GM23338 (cell line): ENCODE results near the gene CFAP100. TPM values are rescaled to one million over a fixed set of nuclear protein-coding genes. Genes with fewer than 3 reads are reported as not detected.

ENCODE experiments used
- ATAC-seq: fragments of 200-7000 bp; cut with Tn5 transposase; 3 replicates; pipeline ENCODE4 v1.9.1; 2020
- DNase-seq: peaks from one replicate; pipeline ENCODE4 v3.0.0-alpha.2; 2015; ENCODE audit warnings: low spot score
- H2AFZ ChIP-seq: fragments of 200-600 bp; sonication (generic); 2 replicates; pipeline ENCODE4 v1.8.0; 2016; ENCODE audit warnings: antibody characterized with exemption, mild to moderate bottlenecking, moderate library complexity
- H3F3A ChIP-seq: fragments of 200-600 bp; sonication (generic); replicated peaks from 2 replicates; pipeline ENCODE4 v1.8.0; 2017; ENCODE audit warnings: antibody characterized with exemption, mixed run types, low read depth
- H3K27ac ChIP-seq: fragments of 200-600 bp; sonication (generic); 2 replicates; pipeline ENCODE4 v1.6.1; 2016; ENCODE audit warnings: low read depth
- H3K27me3 ChIP-seq: fragments of 200-600 bp; sonication (generic); 2 replicates; pipeline ENCODE4 v1.8.0; 2016; ENCODE audit warnings: mild to moderate bottlenecking, mixed run types, moderate library complexity; ENCODE audit not compliant: insufficient read depth
- H3K36me3 ChIP-seq: fragments of 200-600 bp; sonication (generic); 2 replicates; pipeline ENCODE4 v1.8.0; 2016; ENCODE audit warnings: mild to moderate bottlenecking; ENCODE audit not compliant: insufficient read depth
- H3K4me1 ChIP-seq: fragments of 200-600 bp; sonication (generic); 2 replicates; pipeline ENCODE4 v1.8.0; 2016; ENCODE audit warnings: mild to moderate bottlenecking, moderate library complexity; ENCODE audit not compliant: insufficient read depth
- H3K4me2 ChIP-seq: fragments of 200-600 bp; sonication (generic); 2 replicates; pipeline ENCODE4 v1.7.1; 2017; ENCODE audit warnings: mixed run types
- H3K4me3 ChIP-seq: fragments of 200-600 bp; sonication (generic); 2 replicates; pipeline ENCODE4 v1.6.1; 2016; ENCODE audit warnings: mixed run types
- H3K79me2 ChIP-seq: fragments of 200-600 bp; sonication (generic); replicated peaks from 2 replicates; pipeline ENCODE4 v1.8.0; 2017; ENCODE audit warnings: mild to moderate bottlenecking; ENCODE audit not compliant: insufficient read depth
- H3K9me2 ChIP-seq: fragments of 200-600 bp; sonication (generic); 2 replicates; pipeline ENCODE4 v1.8.0; 2017; ENCODE audit not compliant: insufficient read depth
- H4K20me1 ChIP-seq: fragments of 200-600 bp; sonication (generic); replicated peaks from 2 replicates; pipeline ENCODE4 v1.8.0; 2017; ENCODE audit warnings: mild to moderate bottlenecking; ENCODE audit not compliant: insufficient read depth
- H3K27ac Mint-ChIP-seq: 2 replicates; pipeline ENCODE4 v1.8.0; 2020; ENCODE audit warnings: inconsistent platforms, mild to moderate bottlenecking, moderate library complexity, mixed read lengths
- H3K27me3 Mint-ChIP-seq: 3 replicates; pipeline ENCODE4 v1.8.0; 2022; ENCODE audit warnings: low read depth, mild to moderate bottlenecking, moderate library complexity, mixed read lengths, inconsistent platforms; ENCODE audit not compliant: insufficient read depth, poor library complexity
- H3K36me3 Mint-ChIP-seq: 3 replicates; pipeline ENCODE4 v1.8.0; 2021; ENCODE audit warnings: low read depth, mild to moderate bottlenecking, inconsistent platforms, moderate library complexity, mixed read lengths
- H3K4me1 Mint-ChIP-seq: 3 replicates; pipeline ENCODE4 v1.8.0; 2020; ENCODE audit warnings: mild to moderate bottlenecking, inconsistent platforms, mixed read lengths
- H3K4me3 Mint-ChIP-seq: 3 replicates; pipeline ENCODE4 v1.8.0; 2021; ENCODE audit warnings: moderate library complexity, mild to moderate bottlenecking, inconsistent platforms, mixed read lengths
- H3K9me3 Mint-ChIP-seq: 3 replicates; pipeline ENCODE4 v1.8.0; 2020; ENCODE audit warnings: moderate library complexity, mild to moderate bottlenecking, inconsistent platforms, mixed read lengths
- CREB1 ChIP-seq: fragments of 250-450 bp; sonication (Bioruptor Pico); IDR thresholded peaks from 2 replicates; pipeline ENCODE4 v1.5.0; 2020; ENCODE audit warnings: low read depth, mild to moderate bottlenecking, moderate library complexity
- ETS1 ChIP-seq: IDR thresholded peaks from 2 replicates; pipeline ENCODE4 v1.6.1; 2016; ENCODE audit warnings: antibody characterized with exemption
- EZH2 ChIP-seq: fragments of 200-600 bp; sonication (generic); IDR thresholded peaks from one replicate; pipeline ENCODE4 v1.8.0; 2017; ENCODE audit warnings: antibody characterized with exemption, mild to moderate bottlenecking, low read depth; ENCODE audit not compliant: unreplicated experiment
- NANOG ChIP-seq: IDR thresholded peaks from 2 replicates; pipeline ENCODE4 v1.6.1; 2016; ENCODE audit warnings: antibody characterized with exemption, borderline replicate concordance
- ZNF114 ChIP-seq: fragments of 250-450 bp; sonication (Bioruptor Pico); IDR thresholded peaks from 2 replicates; pipeline ENCODE4 v1.5.0; 2020; ENCODE audit warnings: mild to moderate bottlenecking, moderate library complexity
- ZNF331 ChIP-seq: fragments of 250-450 bp; sonication (Bioruptor Pico); IDR thresholded peaks from 2 replicates; pipeline ENCODE4 v1.5.0; 2020; ENCODE audit warnings: low read depth, mild to moderate bottlenecking, moderate library complexity
- ZNF462 ChIP-seq: fragments of 250-450 bp; sonication (Bioruptor Pico); IDR thresholded peaks from 2 replicates; pipeline ENCODE4 v1.5.0; 2020; ENCODE audit warnings: mild to moderate bottlenecking, moderate library complexity
- polyA plus RNA-seq: library from polyadenylated mRNA; unstranded; fragments of >200 nt; fragmentation: Nextera tagmentation; extraction: Ambion mirVana; gene quantifications from 2 replicates; pipeline ENCODE4 v1.2.1, GENCODE V29; 2016
- total RNA-seq: library from RNA; depleted of rRNA; stranded (reverse); fragments of >200 nt; shearing (Covaris generic); gene quantifications from 2 replicates; pipeline ENCODE4 v1.2.3, GENCODE V29; 2014

CFAP100 gene
- total and polyA plus RNA-seq, 2 experiments from 2014 or later: 0.07 TPM; not detected in 1

GRCh38 chr3:126417515-126417914, 22.8 kb downstream of the CFAP100 start (continued):
- TF ChIP-seq ZNF462 (no peak), EZH2 (no peak), ZNF331 (CRISPR knock-in tag) (no peak), ZNF114 (CRISPR knock-in tag) (no peak)

- H3K4me2 ChIP-seq: no peak overlapping the region
- H2AFZ ChIP-seq: no peak overlapping the region
- H3K36me3 ChIP-seq: no peaks in the 10 kb centered on the region
- H3K27me3 Mint-ChIP-seq: peaks cover 9% of the 10 kb centered on the region
- H3K79me2 ChIP-seq: no peaks in the 10 kb centered on the region
- no peaks in the 10 kb centered on the region for H3K36me3 Mint-ChIP-seq
- no peaks in the 10 kb centered on the region for H3K9me2 ChIP-seq
- no peaks in the 10 kb centered on the region for H3K9me3 Mint-ChIP-seq
- no peaks in the 10 kb centered on the region for H3K27me3 ChIP-seq
- ATAC-seq (no peak), DNase-seq (no peak)
- H3K4me3 ChIP-seq: no peak overlapping the region
- no peaks in the 10 kb centered on the region for H3F3A ChIP-seq
- no peak overlapping the region for H3K4me3 Mint-ChIP-seq
- H3K4me1 Mint-ChIP-seq: peaks cover 14% of the 10 kb centered on the region
- H4K20me1 ChIP-seq: no peaks in the 10 kb centered on the region
- H3K27ac ChIP-seq: no peak overlapping the region
- no peak overlapping the region for H3K27ac Mint-ChIP-seq
- H3K4me1 ChIP-seq: no peaks in the 10 kb centered on the region; the same call in 1 of the 2 replicates
- TF ChIP-seq CREB1 (CRISPR knock-in tag) (no peak), NANOG (no peak), EZH2 (no peak), ETS1 (no peak), ZNF462 (no peak)
Observed at GRCh38 chr3:126417981-126418530, 23.3 kb downstream of the CFAP100 start.
